GM19238 (cell line): ENCODE results near the gene CNFN.

Source experiments
- DNase-seq: peaks from one replicate; pipeline ENCODE4 v3.0.0; 2011; ENCODE audit warnings: low spot score; ENCODE audit not compliant: insufficient read length

The CNFN gene, protein sequence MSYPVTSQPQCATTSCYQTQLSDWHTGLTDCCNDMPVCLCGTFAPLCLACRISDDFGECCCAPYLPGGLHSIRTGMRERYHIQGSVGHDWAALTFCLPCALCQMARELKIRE

DNA sequence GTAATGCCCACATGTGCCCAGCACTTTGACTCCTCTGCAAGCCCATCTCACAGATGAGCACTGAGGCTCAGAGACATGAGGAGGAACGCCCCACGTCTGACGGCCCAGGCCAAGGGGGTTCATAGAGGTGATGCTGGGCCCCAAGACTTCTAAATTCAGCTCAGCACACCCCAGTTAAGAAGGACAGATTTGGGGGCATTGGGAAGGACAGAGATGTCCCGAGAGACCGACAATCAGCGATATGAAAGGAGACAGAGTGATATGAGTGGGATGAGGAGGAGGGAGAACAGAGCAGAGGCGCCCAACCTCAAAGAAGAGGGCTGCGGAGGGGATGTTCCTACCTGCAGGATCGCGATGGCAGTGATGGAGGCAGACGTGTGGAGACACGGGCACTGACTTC is at the start of gene CNFN:
TSS of gene CNFN (minus strand) at position 399 of the 400 bp plus-strand sequence. CDS start 1,260 bp downstream, outside the sequence.
- DNase-seq: no peak

DNA sequence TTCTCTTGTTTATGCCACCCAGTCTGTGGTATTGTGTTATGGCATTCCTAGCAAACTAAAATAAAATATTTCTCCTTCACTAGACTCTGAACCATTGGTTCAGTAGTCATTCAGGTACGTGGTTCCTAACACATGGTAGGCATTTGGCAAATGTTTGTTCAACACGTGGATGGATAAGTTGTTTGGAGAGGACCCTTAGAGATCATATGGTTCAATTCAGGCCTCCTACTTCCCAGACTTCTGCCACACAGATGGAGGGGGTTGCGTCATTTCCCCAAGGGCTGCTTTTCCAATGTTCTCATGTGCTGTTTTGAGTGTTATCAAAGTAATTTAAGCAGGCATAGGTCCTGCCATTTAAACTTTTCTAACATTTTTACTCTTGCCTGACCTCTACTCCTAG is 45.9 kb upstream of the CNFN start:
- DNase-seq: no peak

DNA sequence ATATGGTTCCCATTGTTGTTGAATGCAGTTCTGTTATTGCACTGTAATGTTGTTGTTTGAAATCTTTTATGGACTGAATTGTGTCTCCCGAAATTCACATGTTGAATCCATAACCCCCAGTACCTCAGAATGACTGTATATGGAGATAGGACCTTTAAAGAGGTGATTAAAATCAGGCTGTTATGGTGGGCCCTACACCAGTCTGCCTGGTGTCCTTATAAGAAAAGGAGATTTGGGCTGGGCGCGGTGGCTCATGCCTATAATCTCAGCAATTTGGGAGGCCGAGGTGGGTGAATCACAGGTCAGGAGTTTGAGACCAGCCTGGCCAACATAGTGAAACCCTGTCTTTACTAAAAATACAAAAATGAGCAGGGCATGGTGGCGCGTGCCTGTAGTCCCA is 45.2 kb upstream of the CNFN start:
- no peak for DNase-seq

DNA sequence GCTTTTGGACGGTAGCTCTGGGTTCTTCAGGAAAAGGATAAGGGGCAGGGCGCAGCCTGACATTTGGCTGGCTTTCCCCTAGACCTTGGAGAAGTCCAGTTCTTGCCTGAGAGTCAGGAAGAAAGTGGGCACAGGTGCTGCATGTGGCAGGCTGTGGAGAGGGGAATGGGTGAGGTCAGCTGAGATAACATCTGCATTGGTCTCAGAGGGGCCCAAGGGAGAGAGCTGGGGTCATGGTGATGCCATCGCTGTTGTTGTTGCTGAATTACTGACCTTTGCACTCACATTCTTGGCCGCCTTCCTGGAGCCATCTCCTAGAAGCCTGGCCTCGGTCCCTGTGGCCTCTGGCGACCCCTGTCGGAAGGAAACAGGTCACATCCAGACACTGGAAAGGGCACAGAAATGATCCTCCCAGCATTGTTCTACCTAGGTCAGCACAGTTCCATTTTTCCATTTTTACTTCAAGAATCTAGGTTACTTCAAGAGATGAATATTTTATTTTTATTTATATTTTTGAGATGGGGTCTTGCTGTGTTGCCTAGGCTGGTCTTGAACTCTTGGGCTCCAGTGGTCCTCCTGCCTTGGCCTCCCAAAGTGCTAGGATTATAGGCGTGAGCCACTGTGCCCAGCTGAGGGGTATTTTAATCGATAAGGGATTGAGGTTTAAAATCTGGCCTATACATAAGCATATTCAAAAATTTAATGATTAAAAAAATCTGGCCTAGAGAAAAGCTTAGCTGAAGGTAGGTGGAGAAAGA is 43.6 kb upstream of the CNFN start:
- DNase-seq: no peak

DNA sequence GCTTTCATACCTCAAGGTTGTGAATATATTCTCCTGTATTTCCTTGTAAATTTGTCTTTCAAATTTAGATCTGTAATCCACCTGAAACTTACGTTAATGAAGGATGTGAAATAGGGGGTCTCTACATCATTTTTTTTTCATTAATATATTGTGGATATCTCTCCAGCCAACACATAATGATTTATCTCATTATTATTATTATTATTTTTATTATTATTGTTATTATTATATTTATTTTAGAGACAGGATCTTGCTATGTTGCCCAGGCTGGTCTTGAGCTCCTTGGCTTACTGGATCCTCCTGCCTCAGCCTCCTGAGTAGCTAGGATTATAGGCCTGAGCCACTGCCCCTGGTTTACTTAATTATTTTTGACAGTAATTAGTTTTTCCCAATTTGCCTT is 41.4 kb upstream of the CNFN start:
- DNase-seq: no peak

DNA sequence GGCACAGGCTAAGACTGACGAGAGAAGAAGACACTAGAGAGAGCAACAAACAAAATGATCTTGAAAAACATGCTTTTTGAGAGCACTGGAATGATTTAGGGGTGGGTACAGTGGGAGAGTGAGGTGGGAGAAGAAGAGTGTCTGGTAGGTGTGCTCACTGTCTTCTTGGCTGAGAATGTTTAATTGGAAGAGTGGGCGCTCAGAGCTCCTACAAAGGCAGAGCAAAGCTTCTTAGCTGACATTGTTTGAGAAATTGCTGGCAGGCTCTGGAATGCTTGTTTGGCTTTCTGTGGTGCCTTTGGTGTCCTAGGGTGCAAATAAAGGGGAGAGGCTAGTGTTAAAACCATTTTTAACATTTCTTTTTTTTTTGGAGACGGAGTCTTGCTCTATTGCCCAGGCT is 38.6 kb upstream of the CNFN start:
- DNase-seq: no peak

DNA sequence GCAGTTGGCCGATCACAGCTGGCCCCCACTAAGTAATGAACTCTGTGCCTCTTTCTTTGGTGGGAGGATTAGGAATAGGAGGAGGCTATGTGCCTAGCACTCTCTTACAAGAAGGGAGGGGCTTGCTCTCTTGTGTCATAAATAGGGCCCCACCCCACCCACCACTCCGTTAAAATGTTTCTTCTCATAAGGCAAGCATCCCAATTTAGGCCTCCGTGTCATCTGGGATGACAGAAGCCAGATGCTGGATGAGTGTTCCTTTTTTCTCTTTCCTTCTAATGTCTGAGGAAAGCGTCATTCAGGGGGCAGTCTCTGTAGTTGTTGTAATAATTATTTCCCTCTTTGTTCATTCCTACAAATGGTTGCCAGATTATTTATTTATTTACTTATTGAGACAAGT is 37.2 kb upstream of the CNFN start, which contains the start of gene LIPE:
TSS of gene LIPE (minus strand) at position 76 of the 400 bp plus-strand sequence. CDS start 239 bp downstream, outside the sequence.
- DNase-seq: no peak

DNA sequence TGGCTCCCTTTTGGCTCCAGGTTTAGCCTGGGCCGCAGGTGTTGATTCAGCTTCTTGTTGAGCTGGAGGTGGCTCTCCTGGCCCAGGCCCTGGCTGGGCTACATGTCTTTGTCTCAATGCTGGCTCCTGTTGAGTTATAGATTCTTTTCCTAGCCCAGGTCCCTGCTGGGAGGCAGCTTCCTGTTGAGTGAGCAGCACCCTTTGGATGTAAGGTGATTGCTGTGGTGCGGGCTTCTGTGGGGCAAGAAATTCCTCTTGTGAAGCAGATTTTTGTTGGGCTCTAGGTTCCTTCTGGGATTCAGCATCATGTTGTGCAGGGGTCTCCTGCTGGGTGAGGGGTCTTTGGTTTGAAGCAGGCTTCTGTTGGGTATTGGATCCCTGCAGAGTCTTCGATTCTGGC is 36.5 kb upstream of the CNFN start:
- no peak for DNase-seq

DNA sequence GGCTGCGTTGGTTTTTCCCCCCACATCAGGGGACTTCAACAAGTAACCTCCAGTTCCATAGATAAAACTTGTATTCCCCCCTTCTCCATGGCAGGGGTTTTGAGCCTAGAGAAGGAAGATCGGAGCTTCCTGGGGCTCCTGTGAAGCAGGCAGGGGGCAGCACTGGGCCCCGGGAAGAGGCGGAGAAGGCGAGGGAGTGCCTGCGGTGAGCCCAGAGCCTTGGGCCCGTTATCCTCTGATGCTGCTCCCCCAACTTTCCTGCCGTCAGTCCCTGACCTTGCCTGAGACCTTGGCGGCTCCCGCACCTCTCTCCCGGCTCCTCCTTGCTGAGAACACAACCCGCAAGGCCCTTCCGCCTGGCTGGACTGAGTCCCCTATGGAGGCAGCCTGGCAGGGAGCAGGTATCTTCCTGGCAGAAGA is 34.6 kb upstream of the CNFN start:
- no peak for DNase-seq

DNA sequence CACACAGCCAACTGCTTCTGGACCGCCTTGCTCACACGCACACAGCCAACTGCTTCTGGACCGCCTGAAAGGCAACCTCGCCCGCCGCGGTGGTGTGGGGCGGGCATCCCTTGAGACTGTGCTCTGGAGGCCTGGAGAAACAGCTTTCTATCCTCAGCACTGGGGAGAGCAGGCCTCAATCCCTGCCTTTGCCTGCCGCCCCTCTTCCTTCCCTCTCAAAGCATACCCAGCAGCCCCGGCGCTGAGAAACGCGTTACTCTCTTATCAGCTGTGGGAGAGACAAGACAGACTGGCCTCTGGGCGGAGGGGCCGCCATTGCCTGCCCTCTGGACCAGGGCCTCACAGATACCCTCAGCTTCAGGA is 34.2 kb upstream of the CNFN start:
- no peak for DNase-seq

DNA sequence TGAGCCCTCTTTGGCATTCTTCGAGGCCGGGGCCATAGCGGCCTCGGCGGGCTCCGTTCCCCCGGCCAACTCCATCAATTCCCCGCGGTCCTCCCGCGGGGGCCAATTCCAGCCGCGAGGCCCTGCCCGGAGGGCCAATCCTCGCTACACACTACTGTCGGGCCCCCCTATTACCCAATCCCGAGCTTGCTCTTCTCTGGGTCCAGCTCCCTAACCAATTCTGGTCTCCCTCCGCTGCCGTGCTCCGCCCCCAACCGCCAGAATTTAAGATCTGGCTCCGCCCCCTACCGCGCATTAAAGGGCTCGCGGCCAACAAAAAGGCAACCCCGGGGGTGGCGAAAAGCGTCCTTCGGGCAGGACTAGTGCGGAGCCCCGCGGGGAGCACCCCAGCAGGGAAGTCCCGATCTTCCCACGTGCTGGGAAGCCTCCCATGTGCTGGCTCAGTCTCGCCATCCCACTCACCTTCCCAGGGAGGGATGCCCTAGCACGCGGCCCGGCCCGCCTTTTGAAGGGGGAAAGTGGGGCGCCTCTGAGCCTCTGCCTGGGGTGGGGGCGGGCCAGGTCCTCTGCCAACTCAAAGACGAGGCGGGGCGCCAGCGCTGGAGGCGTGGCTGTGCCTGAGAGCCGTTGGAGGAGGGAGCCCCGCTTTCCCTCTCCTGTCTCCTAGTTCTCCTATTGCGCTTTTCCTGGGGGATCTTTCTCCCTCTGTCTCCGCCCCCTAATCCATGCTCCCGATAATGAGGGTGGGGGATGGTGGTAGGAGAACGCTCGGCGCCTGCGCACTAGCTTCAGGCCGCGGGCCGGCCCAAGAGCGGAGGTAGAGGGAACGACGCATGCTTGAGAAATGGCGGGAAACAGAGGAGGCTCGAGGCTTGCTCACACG is 33.6 kb upstream of the CNFN start:
- DNase-seq: peak; percentile 95

DNA sequence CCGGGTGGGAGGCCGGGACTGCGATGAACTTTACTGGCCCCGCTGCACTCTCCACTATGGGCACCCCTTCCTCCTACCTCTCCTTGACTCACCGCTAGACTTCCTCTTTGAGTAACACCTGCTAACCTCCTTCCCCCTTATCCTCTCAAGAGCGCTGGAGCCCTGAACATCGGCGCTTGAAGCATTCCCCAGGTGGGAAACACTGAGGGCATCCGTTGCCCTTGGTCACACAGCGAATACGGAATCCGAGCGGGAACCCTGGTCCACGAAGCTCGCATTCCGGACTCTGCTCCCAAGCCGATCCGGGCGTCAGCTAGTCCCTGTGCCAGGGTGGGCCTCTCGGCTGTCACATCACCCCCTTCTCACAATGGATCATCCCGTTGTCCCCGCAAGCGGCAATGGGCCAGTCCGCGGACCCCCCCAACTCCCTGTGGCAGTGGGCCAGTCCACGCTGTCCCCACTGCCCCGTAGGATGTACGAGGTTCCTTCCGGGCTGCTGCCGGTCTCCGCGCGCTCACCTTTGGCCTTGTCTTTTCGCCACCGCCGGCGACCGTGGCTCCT is 32.9 kb upstream of the CNFN start:
- no peak for DNase-seq

DNA sequence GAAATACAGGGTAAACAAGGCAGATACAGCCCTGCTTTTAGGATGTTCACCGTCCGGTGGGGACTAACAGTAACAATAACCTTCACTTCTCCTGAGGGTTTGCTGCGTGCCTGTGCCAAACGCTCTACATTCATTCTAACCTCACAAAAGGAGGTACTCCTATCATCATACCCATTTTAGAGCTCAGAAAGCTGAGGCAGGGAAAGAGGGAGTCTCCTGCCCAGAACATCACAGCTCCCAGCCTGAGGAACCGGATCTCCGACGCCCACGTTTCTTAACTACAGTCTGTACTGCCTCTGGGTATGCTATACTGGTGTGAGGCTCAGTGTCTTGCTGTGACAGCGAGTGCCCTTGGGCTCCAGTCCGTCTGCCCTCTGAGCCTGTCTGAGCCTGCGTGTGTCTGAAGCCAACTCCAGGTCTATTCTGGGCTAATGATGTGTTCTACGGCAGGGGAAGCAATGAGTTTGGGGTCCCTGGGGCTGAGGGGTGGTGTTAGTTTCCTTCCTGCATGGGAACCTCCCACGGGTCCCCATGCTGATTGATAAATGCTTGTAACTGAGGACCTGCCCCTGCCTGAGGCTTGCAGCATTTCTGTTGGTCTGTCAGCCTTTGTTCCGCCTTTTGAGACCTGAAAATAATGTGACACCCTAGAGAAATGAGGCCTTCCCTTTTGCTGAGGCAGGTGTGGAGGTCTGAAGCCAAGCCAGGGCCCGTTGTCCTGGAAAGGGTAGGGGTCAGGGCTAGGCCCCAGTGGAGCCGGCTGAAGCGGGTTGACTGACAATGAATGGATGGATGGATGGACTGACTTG is 32.2 kb upstream of the CNFN start:
- no peak for DNase-seq

DNA sequence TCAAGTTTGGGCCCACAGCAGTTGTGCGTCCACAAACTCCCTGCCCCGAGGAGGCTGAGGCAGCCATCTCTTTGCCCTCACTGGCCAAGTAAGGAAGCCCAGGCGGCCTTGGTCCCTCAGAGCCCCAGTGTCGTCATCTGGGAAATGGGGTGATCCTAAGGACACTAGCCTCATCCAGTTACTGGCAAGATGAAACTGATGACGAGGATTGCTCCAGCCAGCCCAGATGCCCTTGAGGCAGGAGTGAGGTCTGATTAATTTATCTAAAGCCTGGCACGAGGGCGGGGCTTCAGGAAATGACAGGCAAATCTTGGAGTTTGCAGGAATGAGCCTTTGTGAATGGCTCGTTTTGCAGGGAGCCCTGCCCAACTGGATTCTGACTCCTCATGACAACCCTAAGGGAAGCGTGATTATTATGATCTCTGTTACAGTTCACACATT is 31.5 kb upstream of the CNFN start:
- no peak for DNase-seq

DNA sequence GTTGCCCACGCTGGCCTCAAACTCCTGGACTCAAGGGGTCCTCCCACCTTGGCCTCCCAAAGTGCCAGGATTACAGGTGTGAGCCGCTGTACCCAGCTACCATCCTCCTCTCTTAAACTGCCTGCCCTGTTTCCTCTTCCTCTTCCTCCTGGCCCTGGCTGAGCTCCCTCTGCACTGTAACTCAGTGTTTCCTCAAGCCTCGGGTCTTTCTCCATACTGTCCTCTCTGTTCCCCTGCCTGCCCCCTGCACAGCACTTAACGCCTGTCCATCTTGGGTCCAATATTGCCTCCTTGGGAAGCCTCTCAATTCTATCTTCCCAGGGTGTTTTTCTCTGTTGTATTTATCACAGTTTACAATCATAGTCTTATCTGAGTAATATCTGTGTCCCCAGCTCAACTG is 31.0 kb upstream of the CNFN start:
- DNase-seq: no peak

DNA sequence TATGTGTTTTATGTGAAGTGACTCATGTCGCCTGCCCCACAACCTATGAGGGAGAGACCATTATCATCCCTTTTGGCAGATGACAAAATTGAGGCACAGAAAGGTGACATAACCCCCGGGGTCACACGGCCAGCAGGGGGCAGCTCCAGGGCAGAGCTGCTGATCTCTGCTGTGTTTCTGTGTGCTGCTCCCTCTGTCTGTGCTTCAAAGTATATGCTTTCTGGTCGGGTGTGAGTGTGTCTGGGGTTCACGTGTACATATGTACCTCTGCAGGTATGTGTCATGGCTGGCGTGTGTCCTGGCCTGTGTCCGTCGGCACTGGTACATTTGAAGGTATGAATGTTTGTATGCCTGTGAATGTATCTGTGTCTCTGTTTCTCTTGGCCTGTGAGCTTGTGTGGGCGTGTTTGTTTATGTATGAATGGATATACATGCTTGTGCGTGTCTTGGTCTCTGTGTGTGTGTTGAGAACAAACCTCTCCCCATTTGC is 30.0 kb upstream of the CNFN start:
- peak; percentile 84 for DNase-seq

DNA sequence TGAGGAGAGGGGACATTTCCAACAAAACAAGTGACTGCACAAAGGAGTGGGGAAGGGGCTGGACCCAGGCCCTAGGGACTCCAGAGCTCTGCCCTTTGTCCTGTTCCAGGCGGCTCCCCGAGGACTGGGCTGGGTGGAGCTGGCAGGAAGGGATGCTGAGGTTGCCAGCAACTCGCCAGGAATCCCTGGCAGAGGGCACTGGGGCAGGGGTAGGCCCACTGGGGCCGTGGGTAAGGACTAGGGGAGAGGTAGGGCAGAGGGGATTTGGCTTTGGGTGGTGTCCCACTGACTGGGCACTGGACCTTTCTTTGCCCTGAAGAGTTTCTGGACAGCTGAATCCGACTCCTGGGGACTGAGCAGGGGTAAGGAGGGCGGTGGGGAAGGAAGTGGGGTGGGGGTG is 29.2 kb upstream of the CNFN start:
- no peak for DNase-seq

DNA sequence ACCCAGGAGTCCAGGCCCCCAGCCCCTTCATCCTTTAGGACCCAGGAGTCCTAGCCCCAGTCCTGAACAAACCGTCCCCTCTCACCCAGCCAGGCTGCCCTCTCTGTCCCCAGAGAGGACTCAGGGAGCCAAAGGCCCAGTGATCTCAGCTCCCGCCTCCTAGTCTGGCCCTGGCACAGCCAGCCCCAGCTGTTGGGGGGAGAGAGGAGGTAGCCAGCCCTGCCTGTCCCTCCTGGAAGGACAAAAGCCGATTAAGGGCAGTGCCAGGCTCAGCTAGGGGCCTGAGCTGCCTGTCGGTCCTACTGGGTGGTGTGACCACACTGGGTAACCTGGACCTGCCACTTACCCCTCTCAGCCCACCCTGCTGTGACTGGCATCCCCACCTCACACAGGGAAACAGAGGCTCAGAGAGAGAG is 22.6 kb upstream of the CNFN start:
- no peak for DNase-seq

DNA sequence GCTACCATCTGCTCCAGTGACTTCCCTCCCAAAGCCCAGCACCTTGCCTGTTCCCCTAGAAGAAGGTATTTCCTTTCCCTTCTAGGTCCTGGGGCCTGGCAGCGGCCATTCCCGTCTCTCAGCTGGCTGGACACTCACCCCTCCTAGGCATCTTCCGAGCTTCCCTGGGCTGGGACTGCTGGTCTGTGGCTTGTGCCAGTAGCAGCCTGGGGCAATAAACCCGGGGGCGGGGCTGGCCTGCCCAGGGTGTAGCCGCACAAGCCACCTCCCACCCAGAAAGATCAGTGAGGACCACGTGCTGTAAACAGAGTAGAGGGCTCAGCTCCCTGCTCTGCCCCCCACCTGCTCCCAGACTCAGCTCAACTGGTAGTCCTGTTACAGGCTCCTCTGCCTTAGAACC is 22.1 kb upstream of the CNFN start:
- no peak for DNase-seq

DNA sequence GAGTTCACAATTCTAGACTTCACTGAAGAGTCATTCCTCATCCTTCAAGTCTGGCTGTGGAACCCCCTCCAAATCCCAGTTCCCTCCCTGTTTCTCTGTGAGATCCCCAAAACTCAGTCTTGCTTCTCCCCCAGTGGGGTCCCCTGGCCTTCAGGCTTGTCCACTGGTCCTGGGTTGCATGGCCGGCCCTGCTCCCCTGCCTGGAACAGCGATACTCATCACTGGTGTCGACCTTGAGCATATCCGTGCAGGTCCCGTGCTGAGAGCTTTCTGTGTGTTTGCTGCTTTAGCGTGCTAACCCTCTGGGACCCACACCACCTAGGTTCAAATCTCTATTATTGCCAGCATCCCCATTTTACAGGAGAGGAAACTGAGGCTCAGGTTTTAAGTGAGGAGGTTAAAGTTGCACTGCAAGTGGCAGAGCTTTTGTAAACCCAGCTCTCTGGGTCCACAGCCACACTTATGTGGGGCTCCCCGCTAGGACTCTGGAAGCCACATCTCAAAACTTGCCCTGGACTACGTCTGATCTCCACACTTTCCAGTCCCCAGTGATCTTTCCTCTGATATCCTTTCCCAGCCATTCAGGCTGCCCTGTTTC is 21.6 kb upstream of the CNFN start:
- DNase-seq: no peak

DNA sequence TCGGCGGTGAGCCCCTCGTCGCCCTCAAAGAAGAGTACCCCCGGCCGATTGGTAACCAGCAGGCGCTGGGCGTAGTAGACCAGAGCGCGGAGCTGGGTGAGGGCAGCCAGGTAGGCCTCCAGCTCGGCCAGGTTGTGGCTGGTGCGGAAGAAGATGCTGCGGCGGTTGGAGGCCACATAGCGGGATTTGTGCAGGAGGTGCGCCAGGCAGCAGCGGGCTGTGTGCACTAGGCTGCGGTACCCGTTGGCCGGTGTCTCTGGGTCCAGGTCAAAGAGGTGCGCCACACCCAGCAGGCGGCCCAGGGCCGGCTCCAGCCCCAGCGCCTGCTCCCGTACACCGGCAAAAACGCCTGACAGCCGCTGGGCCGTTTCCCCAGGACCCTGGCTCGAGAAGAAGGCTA is 20.3 kb upstream of the CNFN start:
- no peak for DNase-seq
